Prostate gland (tissue), 2 donors: ENCODE data around the gene ATXN7. TPM values are rescaled to one million over a fixed set of nuclear protein-coding genes. Genes with fewer than 3 reads are reported as not detected.
A peak's percentile ranks its signal among the peaks of the same experiment; 100 is the strongest.

Experiments
- DNase-seq: peaks from one replicate; pipeline ENCODE4 v3.0.0-alpha.2; 2019; ENCODE audit warnings: low spot score
- H3K27ac ChIP-seq, 2 donors: fragments of 200-600 bp; sonication (generic); 2 replicates each; pipeline ENCODE4 v1.5.1; 2017 to 2019
- H3K27me3 ChIP-seq: fragments of 200-600 bp; sonication (generic); replicated peaks from 2 replicates; pipeline ENCODE4 v1.5.1; 2019; ENCODE audit not compliant: insufficient read depth
- H3K36me3 ChIP-seq, 2 donors: fragments of 200-600 bp; sonication (generic); 1 replicate in 1 of 2; 2 replicates in 1 of 2; pipeline versions ENCODE4 v1.5.1 to v1.8.1; 2017 to 2019
- H3K4me1 ChIP-seq: fragments of 200-600 bp; sonication (generic); replicated peaks from 2 replicates; pipeline ENCODE4 v1.5.1; 2019
- H3K4me3 ChIP-seq, 2 donors: fragments of 200-600 bp; sonication (generic); 2 replicates each; pipeline ENCODE4 v1.5.1; 2017 to 2019
- H3K9me3 ChIP-seq: fragments of 200-600 bp; sonication (generic); 2 replicates; pipeline ENCODE4 v1.5.1; 2017
- CTCF ChIP-seq, 4 experiments: fragments of 200-600 bp in 2 of 4; fragments of 450-650 bp in 2 of 4; sonication (generic) in 2 of 4; IDR thresholded peaks; 1 replicate in 3 of 4; 2 replicates in 1 of 4; pipeline ENCODE4 v1.5.1; 2016 to 2019; ENCODE audit warnings: antibody characterized with exemption in 4 of 4, mild to moderate bottlenecking in 2 of 4, moderate library complexity in 2 of 4
- POLR2A ChIP-seq: fragments of 450-650 bp; IDR thresholded peaks from one replicate; pipeline ENCODE4 v1.6.1; 2016; ENCODE audit warnings: antibody characterized with exemption, mild to moderate bottlenecking
- POLR2AphosphoS5 ChIP-seq: sonication (generic); formaldehyde crosslinking; IDR thresholded peaks from one replicate; pipeline ENCODE4 v1.6.1; 2017; ENCODE audit warnings: antibody characterized with exemption
- WGBS: methylation state at CpG from one replicate; pipeline ENCODE4 v1.1.5; 2018; 5-methylcytosine and 5-hydroxymethylcytosine counted together
- intact Hi-C: fragments of 100-400 bp; cut with DNase I; formaldehyde crosslinking; loops from one replicate; pipeline ENCODE4 v1.14.2; 2022
- total RNA-seq, 2 donors: library from RNA; depleted of rRNA; stranded (reverse); fragments of >200 nt; gene quantifications; one replicate each; pipeline ENCODE4 v1.1.0, GENCODE V29; 2016

Gene ATXN7
- total RNA-seq, 2 donors from 2014 or later, result 18.0 to 30.8 TPM

GRCh38 chr3:64021922-64022321 is 158.3 kb downstream of the ATXN7 start:
- H3K4me1 ChIP-seq, result no peaks in the 10 kb centered on the region
- no peaks in the 10 kb centered on the region for H3K27me3 ChIP-seq
- no peak overlapping the region for H3K27ac ChIP-seq
- no peak for DNase-seq
- H3K9me3 ChIP-seq, result no peaks in the 10 kb centered on the region
- H3K4me3 ChIP-seq, result peak overlapping the region in 1 of 2 donors; percentile 90
- TF ChIP-seq CTCF (IDR thresholded peaks at IDR 0.05), result no peak
- no peak for TF ChIP-seq POLR2A
- TF ChIP-seq POLR2AphosphoS5, result no peak
- intact Hi-C loops, result no loop called here
- 82% methylated on average over 6 of the region's 6 CpGs for WGBS
- H3K36me3 ChIP-seq, result no peaks in the 10 kb centered on the region

- intact Hi-C loops, result no loop called here
- no peak for TF ChIP-seq POLR2AphosphoS5
- no peak for TF ChIP-seq CTCF (IDR thresholded peaks at IDR 0.05)
- TF ChIP-seq POLR2A, result no peak
- H3K4me3 ChIP-seq, result peak overlapping the region; percentile 75 to 90
- H3K9me3 ChIP-seq, result no peaks in the 10 kb centered on the region
- H3K4me1 ChIP-seq, result no peaks in the 10 kb centered on the region
- H3K27me3 ChIP-seq, result no peaks in the 10 kb centered on the region
- no peak for DNase-seq
- WGBS, result 18% methylated on average over 24 of the region's 24 CpGs
- H3K27ac ChIP-seq, result peak overlapping the region; percentile 69 to 75
- no peaks in the 10 kb centered on the region for H3K36me3 ChIP-seq
These were observed 159.0 kb downstream of the ATXN7 start for GRCh38 chr3:64022451-64023186.

- no peaks in the 10 kb centered on the region for H3K4me1 ChIP-seq
- WGBS, result 2% methylated on average over 59 of the region's 59 CpGs
- H3K4me3 ChIP-seq, result peak within 1 kb of the TSS; percentile 75 to 90
- H3K36me3 ChIP-seq, result no peaks in the 10 kb centered on the region
- no peaks in the 10 kb centered on the region for H3K27me3 ChIP-seq
- TF ChIP-seq CTCF (IDR thresholded peaks at IDR 0.05) (peak; percentile 96 to 99 (median 97)), POLR2A (no peak), POLR2AphosphoS5 (peak; percentile 85)
- DNase-seq, result peak; percentile 72
- intact Hi-C loops, result no loop called here
- H3K9me3 ChIP-seq, result no peaks in the 10 kb centered on the region
- H3K27ac ChIP-seq, result peak within 1 kb of the TSS; percentile 69 to 75
These were observed 159.7 kb downstream of the ATXN7 start, which contains the start of gene PSMD6 for GRCh38 chr3:64023187-64023860. TSS of gene PSMD6 (minus strand) at chr3:64023494. CDS start at chr3:64023419, 75 bp downstream.

- intact Hi-C loops, result no loop called here
- no peak for DNase-seq
- Histone ChIP-seq H3K27ac (peak overlapping the region; percentile 69 to 75), H3K36me3 (no peaks in the 10 kb centered on the region), H3K27me3 (no peaks in the 10 kb centered on the region), H3K9me3 (no peaks in the 10 kb centered on the region), H3K4me1 (no peaks in the 10 kb centered on the region), H3K4me3 (no peak overlapping the region)
- WGBS, result 69% methylated on average over 5 of the region's 5 CpGs
- no peak for TF ChIP-seq CTCF (IDR thresholded peaks at IDR 0.05)
- no peak for TF ChIP-seq POLR2A
- no peak for TF ChIP-seq POLR2AphosphoS5
These were observed 160.2 kb downstream of the ATXN7 start for GRCh38 chr3:64023861-64024223.
